Measurements from ENCODE around the gene MDP1. TPM values are rescaled to one million over a fixed set of nuclear protein-coding genes. Genes with fewer than 3 reads are reported as not detected.

Gene MDP1
- total and polyA plus RNA-seq, 10 of the 15 experiments (the other 5 are each of a cell fraction or from before 2014, with no cell fraction given), result 10.4 to 45.8 (median 23.5) TPM

DNA sequence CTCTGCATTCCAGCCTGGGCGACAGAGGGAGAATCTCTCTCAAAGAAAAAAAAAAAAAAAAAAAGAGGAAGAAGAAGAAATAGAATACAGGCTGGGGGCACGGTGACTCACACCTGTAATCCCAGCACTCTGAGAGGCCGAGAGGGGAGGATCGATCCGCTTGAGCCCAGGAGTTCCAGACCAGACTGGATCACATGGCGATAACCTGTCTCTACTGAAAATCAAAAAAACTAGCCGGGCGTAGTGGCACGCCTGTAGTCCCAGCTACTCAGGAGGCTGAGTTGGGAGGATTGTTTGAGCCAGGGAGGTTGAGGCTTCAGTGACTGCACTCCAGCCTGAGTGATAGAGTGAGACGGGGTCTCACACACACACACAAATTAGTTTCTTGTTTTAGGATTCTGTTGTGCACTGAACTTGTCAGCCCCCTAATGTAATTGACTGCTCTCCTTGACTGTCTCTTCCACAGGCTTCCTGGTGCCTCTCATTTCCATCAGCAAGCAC, 27.5 kb upstream of the MDP1 start:
- in situ Hi-C loops (cut with MboI) (loop anchor here (5.0 kb wide), 2 partner anchors 54 to 194 kb away; partner anchors contain the start of genes DHRS1 and NOP9), intact Hi-C loops (cut with micrococcal nuclease; ENCODE audit: unreplicated experiment) (loop anchor here (1.0 to 2.0 kb wide), 4 partner anchors 31 to 187 kb away; no protein-coding TSS in a partner anchor)
- RAD21 ChIA-PET (ENCODE audit: unreplicated experiment), result interaction anchor here (0.7 to 7.2 kb wide), 25 partner anchors 8 to 188 kb away, joined by 3 to 231 read pairs (median 9); partner anchors contain the start of genes CHMP4A, CIDEB, DHRS1 and EMC9
- SMC1A ChIA-PET (ENCODE audit: uncharacterized antibody, unreplicated experiment), result interaction anchor here (0.9 to 11.0 kb wide), 22 partner anchors 10 to 193 kb away, joined by 3 to 201 read pairs (median 6); partner anchors contain the start of genes CIDEB, DCAF11, DHRS1 and GMPR2
- Histone ChIP-seq H3K4me2 (ENCODE audit: control insufficient read depth, insufficient read depth) (peak overlapping the region; percentile 100), H3K79me2 (ENCODE audit: control insufficient read depth, insufficient read depth, low read length) (peaks cover 16% of the 10 kb centered on the region), H3K27me3 (replicated peaks in 1 of 2; ENCODE audit: control insufficient read depth in 2 of 2, insufficient read depth in 2 of 2, low read length in 1 of 2) (no peaks in the 10 kb centered on the region), H3K9ac (ENCODE audit: control insufficient read depth, insufficient read depth, low read length) (peak overlapping the region; percentile 94), H4K20me1 (ENCODE audit: control insufficient read depth, insufficient read depth) (peaks cover 3% of the 10 kb centered on the region; the same call in 1 of the 2 replicates), H2AFZ (ENCODE audit: control insufficient read depth, low read depth, low read length) (peak overlapping the region; percentile 89), H3K4me3 (peak overlapping the region; percentile 80), H3K36me3 (ENCODE audit: control insufficient read depth in 2 of 2, insufficient read depth in 2 of 2, low read length in 1 of 2) (peaks cover 8 to 24% of the 10 kb centered on the region in 2 experiments), H3K9me3 (replicated peaks; ENCODE audit: control insufficient read depth, insufficient read depth, low read length) (no peaks in the 10 kb centered on the region), H3K4me1 (ENCODE audit: control insufficient read depth, insufficient read depth, low read length) (peaks cover 26% of the 10 kb centered on the region), H3K27ac (ENCODE audit: control insufficient read depth, insufficient read depth) (peak overlapping the region; percentile 99)
- DNase-seq (ENCODE audit: low read depth, low spot score) (no peak), ATAC-seq (peak; percentile 1), FAIRE-seq (no peak)
- POLR2A ChIA-PET, result interaction anchor here (0.7 to 9.2 kb wide), 16 partner anchors 9 to 194 kb away, joined by 3 to 171 read pairs (median 11); partner anchors contain the start of genes CBLN3, CIDEB, DHRS1 and IRF9
- 0 out of 3 replicates have a peak, but pooled peaks have one; percentile 27 for TF ChIP-seq POU2F2 (IDR thresholded peaks at IDR 0.05; ENCODE audit: borderline replicate concordance, low read depth, low read length)
- TF ChIP-seq NRF1 (conservative IDR thresholded peaks at IDR 0.05; ENCODE audit: low read depth, low read length), result no peak
- no TSS peak for BruUV-seq (replicated peaks)
- WGBS (ENCODE audit: insufficient coverage, insufficient replicate concordance, low lambda C conversion rate, missing lambda C conversion rate), result 7% methylated on average over 10 of the region's 10 CpGs
- CTCF ChIA-PET, result interaction anchor here (0.7 to 12.3 kb wide), 24 partner anchors 9 to 238 kb away, joined by 3 to 368 read pairs (median 7); partner anchors contain the start of genes CHMP4A, CIDEB, DHRS1 and EMC9

DNA sequence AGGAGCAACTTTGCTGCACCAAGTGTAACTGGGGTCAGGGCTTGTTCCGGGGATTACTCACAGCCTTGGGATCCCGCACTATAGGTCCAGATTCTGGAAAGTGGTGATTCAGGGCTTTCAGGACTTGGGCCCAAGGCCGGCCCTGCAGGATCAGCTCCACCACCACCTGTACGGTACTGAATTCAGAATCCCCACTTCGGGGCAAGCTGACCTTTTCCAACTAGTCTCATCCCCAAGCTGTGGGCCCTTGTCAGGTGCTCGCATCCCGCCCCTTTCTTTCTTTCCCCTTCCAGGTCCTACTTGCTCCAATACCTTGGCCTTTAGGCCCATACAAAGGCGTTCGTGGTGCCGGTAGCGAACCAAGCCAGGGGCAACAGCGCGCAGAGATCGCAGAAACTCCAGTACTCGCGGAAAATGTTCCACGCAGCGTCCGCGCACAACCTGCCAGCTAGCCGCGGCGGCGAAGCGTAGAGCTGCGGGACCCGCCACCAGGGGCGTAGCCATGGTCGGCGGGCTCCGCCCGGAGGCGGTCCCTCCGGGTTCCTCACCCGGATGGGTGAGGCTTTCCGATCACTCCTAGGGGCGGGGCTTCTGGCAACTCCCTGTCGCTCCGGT, 26.1 kb upstream of the MDP1 start:
- DNase-seq (ENCODE audit: low read depth, low spot score) (no peak), ATAC-seq (peak; percentile 90), FAIRE-seq (no peak)
- Histone ChIP-seq H3K9ac (ENCODE audit: control insufficient read depth, insufficient read depth, low read length) (peak overlapping the region; percentile 94), H3K4me3 (peak overlapping the region; percentile 80), H3K27me3 (replicated peaks in 1 of 2; ENCODE audit: control insufficient read depth in 2 of 2, insufficient read depth in 2 of 2, low read length in 1 of 2) (no peaks in the 10 kb centered on the region), H3K27ac (ENCODE audit: control insufficient read depth, insufficient read depth) (peak overlapping the region; percentile 99), H3K79me2 (ENCODE audit: control insufficient read depth, insufficient read depth, low read length) (peaks cover 16% of the 10 kb centered on the region), H3K4me2 (ENCODE audit: control insufficient read depth, insufficient read depth) (peak overlapping the region; percentile 100), H2AFZ (ENCODE audit: control insufficient read depth, low read depth, low read length) (peak overlapping the region; percentile 89), H3K36me3 (ENCODE audit: control insufficient read depth in 2 of 2, insufficient read depth in 2 of 2, low read length in 1 of 2) (peaks cover 11 to 29% of the 10 kb centered on the region in 2 experiments), H3K4me1 (ENCODE audit: control insufficient read depth, insufficient read depth, low read length) (peaks cover 16% of the 10 kb centered on the region), H4K20me1 (ENCODE audit: control insufficient read depth, insufficient read depth) (peaks cover 3% of the 10 kb centered on the region; the same call in 1 of the 2 replicates), H3K9me3 (replicated peaks; ENCODE audit: control insufficient read depth, insufficient read depth, low read length) (no peaks in the 10 kb centered on the region)
- in situ Hi-C loops (cut with MboI) (loop anchor here (5.0 kb wide), 2 partner anchors 55 to 195 kb away; partner anchors contain the start of genes DHRS1 and NOP9), intact Hi-C loops (cut with micrococcal nuclease; ENCODE audit: unreplicated experiment) (loop anchor here (1.0 to 2.0 kb wide), 5 partner anchors 10 to 228 kb away; partner anchors contain the start of genes GMPR2, MDP1, NEDD8 and RABGGTA)
- RAD21 ChIA-PET (ENCODE audit: unreplicated experiment), result interaction anchor here (0.6 to 7.2 kb wide), 38 partner anchors 9 to 200 kb away, joined by 3 to 231 read pairs (median 8); partner anchors contain the start of genes CHMP4A, CIDEB, DCAF11 and DHRS1
- 1% methylated on average over 39 of the region's 39 CpGs for WGBS (ENCODE audit: insufficient coverage, insufficient replicate concordance, low lambda C conversion rate, missing lambda C conversion rate)
- POLR2A ChIA-PET, result interaction anchor here (0.7 to 9.2 kb wide), 30 partner anchors 9 to 200 kb away, joined by 3 to 171 read pairs (median 6); partner anchors contain the start of genes CBLN3, CHMP4A, CIDEB and DCAF11
- SMC1A ChIA-PET (ENCODE audit: uncharacterized antibody, unreplicated experiment), result interaction anchor here (0.7 to 11.0 kb wide), 27 partner anchors 9 to 195 kb away, joined by 3 to 201 read pairs (median 6); partner anchors contain the start of genes CHMP4A, CIDEB, DCAF11 and DHRS1
- TF ChIP-seq EGR1 (IDR thresholded peaks at IDR 0.05; ENCODE audit: borderline replicate concordance in 1 of 2, low read depth in 2 of 2, low read length in 2 of 2) (no peak), CBFB (IDR thresholded peaks at IDR 0.05; ENCODE audit: low read depth) (no peak; the same call in 1 of the 2 replicates), RAD51 (IDR thresholded peaks at IDR 0.05) (0 out of 2 replicates have a peak, but pooled peaks have one; percentile 13), JUNB (IDR thresholded peaks at IDR 0.05) (no peak), BRCA1 (IDR thresholded peaks at IDR 0.05; ENCODE audit: low read depth, low read length) (peak; percentile 4; the same call in 1 of the 2 replicates), YY1 (IDR thresholded peaks at IDR 0.05; ENCODE audit: low read depth, low read length) (peak; percentile 19; the same call in 1 of the 2 replicates), ZSCAN29 (IDR thresholded peaks at IDR 0.05) (no peak), YBX1 (IDR thresholded peaks at IDR 0.05) (no peak)
- TF ChIP-seq, protein P1, sequence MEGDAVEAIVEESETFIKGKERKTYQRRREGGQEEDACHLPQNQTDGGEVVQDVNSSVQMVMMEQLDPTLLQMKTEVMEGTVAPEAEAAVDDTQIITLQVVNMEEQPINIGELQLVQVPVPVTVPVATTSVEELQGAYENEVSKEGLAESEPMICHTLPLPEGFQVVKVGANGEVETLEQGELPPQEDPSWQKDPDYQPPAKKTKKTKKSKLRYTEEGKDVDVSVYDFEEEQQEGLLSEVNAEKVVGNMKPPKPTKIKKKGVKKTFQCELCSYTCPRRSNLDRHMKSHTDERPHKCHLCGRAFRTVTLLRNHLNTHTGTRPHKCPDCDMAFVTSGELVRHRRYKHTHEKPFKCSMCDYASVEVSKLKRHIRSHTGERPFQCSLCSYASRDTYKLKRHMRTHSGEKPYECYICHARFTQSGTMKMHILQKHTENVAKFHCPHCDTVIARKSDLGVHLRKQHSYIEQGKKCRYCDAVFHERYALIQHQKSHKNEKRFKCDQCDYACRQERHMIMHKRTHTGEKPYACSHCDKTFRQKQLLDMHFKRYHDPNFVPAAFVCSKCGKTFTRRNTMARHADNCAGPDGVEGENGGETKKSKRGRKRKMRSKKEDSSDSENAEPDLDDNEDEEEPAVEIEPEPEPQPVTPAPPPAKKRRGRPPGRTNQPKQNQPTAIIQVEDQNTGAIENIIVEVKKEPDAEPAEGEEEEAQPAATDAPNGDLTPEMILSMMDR (IDR thresholded peaks at IDR 0.05 in 2 of 3, conservative IDR thresholded peaks at IDR 0.05 in 1 of 3; ENCODE audit: control insufficient read depth in 2 of 3, extremely low read depth in 1 of 3, insufficient read depth in 1 of 3, low read depth in 3 of 3, low read length in 3 of 3), result peak; percentile 17 to 52 (median 19); a peak in 3 of 6 replicates
- BruUV-seq (replicated peaks), result TSS peak; percentile 70
- CTCF ChIA-PET, result interaction anchor here (0.7 to 12.3 kb wide), 39 partner anchors 9 to 662 kb away, joined by 3 to 368 read pairs (median 4); partner anchors contain the start of genes CHMP4A, CIDEB, DHRS1 and EMC9

Measured in GM12878 (cell line).